SK-N-SH treated with all-trans-retinoic acid at 6 μM for 48 hours (cell line): ENCODE results near the gene GREB1.

Experiments
- ATAC-seq: fragments of 200-7000 bp; cut with Tn5 transposase; 3 replicates; pipeline ENCODE4 v1.9.1; 2020; ENCODE audit warnings: mild to moderate bottlenecking, moderate library complexity
- ARNTL ChIP-seq: fragments of 450-650 bp; formaldehyde crosslinking; IDR thresholded peaks from 2 replicates; pipeline ENCODE4 v1.5.0; 2020; ENCODE audit warnings: low read depth, mild to moderate bottlenecking, moderate library complexity, borderline replicate concordance
- BACH2 ChIP-seq: fragments of 250-450 bp; sonication (Bioruptor Pico); IDR thresholded peaks from 2 replicates; pipeline ENCODE4 v1.9.0; 2021; ENCODE audit warnings: mild to moderate bottlenecking, borderline replicate concordance
- CREB5 ChIP-seq: fragments of 250-450 bp; sonication (Bioruptor Pico); IDR thresholded peaks from 2 replicates; pipeline ENCODE4 v1.5.1; 2020; ENCODE audit warnings: low read depth, mild to moderate bottlenecking, moderate library complexity
- CSDC2 ChIP-seq: fragments of 250-450 bp; sonication (Bioruptor Pico); IDR thresholded peaks from 2 replicates; pipeline ENCODE4 v1.5.0; 2020; ENCODE audit warnings: mild to moderate bottlenecking, moderate library complexity
- CSRNP3 ChIP-seq: fragments of 250-450 bp; sonication (Bioruptor Pico); IDR thresholded peaks from 2 replicates; pipeline ENCODE4 v1.5.1; 2021; ENCODE audit warnings: mild to moderate bottlenecking, moderate library complexity
- ESRRG ChIP-seq: fragments of 250-450 bp; sonication (Bioruptor Pico); IDR thresholded peaks from 2 replicates; pipeline ENCODE4 v1.6.1; 2021; ENCODE audit warnings: mild to moderate bottlenecking
- GLIS3 ChIP-seq: fragments of 250-450 bp; sonication (Bioruptor Pico); IDR thresholded peaks from 2 replicates; pipeline ENCODE4 v1.5.0; 2020; ENCODE audit warnings: mild to moderate bottlenecking, moderate library complexity
- ISL1 ChIP-seq: fragments of 250-450 bp; sonication (Bioruptor Pico); IDR thresholded peaks from 2 replicates; pipeline ENCODE4 v2.1.2; 2022; ENCODE audit warnings: mild to moderate bottlenecking, moderate library complexity
- OSR1 ChIP-seq: fragments of 250-450 bp; sonication (Bioruptor Pico); IDR thresholded peaks from 2 replicates; pipeline ENCODE4 v1.8.0; 2022; ENCODE audit warnings: moderate library complexity, mild to moderate bottlenecking, inconsistent platforms
- PATZ1 ChIP-seq: fragments of 250-450 bp; sonication (Bioruptor Pico); IDR thresholded peaks from 2 replicates; pipeline ENCODE4 v1.8.0; 2020; ENCODE audit warnings: mild to moderate bottlenecking, moderate library complexity, borderline replicate concordance
- POU6F1 ChIP-seq: fragments of 250-450 bp; sonication (Bioruptor Pico); IDR thresholded peaks from 2 replicates; pipeline ENCODE4 v1.8.0; 2021; ENCODE audit warnings: low read depth, mild to moderate bottlenecking, moderate library complexity, borderline replicate concordance
- PPARA ChIP-seq: fragments of 250-450 bp; sonication (Bioruptor Pico); IDR thresholded peaks from 2 replicates; pipeline ENCODE4 v1.5.0; 2020; ENCODE audit warnings: mild to moderate bottlenecking, borderline replicate concordance
- RARB ChIP-seq: fragments of 250-450 bp; sonication (Bioruptor Pico); IDR thresholded peaks from 2 replicates; pipeline ENCODE4 v1.8.0; 2021; ENCODE audit warnings: mild to moderate bottlenecking, moderate library complexity
- SNAI2 ChIP-seq: fragments of 250-450 bp; sonication (Bioruptor Pico); IDR thresholded peaks from 2 replicates; pipeline ENCODE4 v1.5.0; 2020; ENCODE audit warnings: mild to moderate bottlenecking, moderate library complexity
- TSHZ2 ChIP-seq: fragments of 250-450 bp; sonication (Bioruptor Pico); IDR thresholded peaks from 2 replicates; pipeline ENCODE4 v1.5.0; 2020; ENCODE audit warnings: mild to moderate bottlenecking, moderate library complexity
- ZC3H10 ChIP-seq: fragments of 250-450 bp; sonication (Bioruptor Pico); IDR thresholded peaks from 2 replicates; pipeline ENCODE4 v1.5.1; 2021; ENCODE audit warnings: mild to moderate bottlenecking, moderate library complexity
- ZFP3 ChIP-seq: fragments of 250-450 bp; sonication (Bioruptor Pico); IDR thresholded peaks from 2 replicates; pipeline ENCODE4 v1.5.0; 2020; ENCODE audit warnings: mild to moderate bottlenecking, moderate library complexity
- ZFP30 ChIP-seq: fragments of 450-650 bp; formaldehyde crosslinking; IDR thresholded peaks from 2 replicates; pipeline ENCODE4 v1.5.0; 2022; ENCODE audit warnings: mild to moderate bottlenecking, moderate library complexity
- ZNF70 ChIP-seq: fragments of 450-650 bp; formaldehyde crosslinking; IDR thresholded peaks from 2 replicates; pipeline ENCODE4 v1.5.0; 2020; ENCODE audit warnings: mild to moderate bottlenecking, moderate library complexity
- ZNF8 ChIP-seq: fragments of 450-650 bp; formaldehyde crosslinking; IDR thresholded peaks from 2 replicates; pipeline ENCODE4 v1.5.0; 2020; ENCODE audit warnings: mild to moderate bottlenecking, moderate library complexity

The GREB1 gene

GRCh38 chr2:11617527-11617926 lies 83.7 kb downstream of the GREB1 start:
- ATAC-seq: no peak
- no peak for TF ChIP-seq PPARA
- TF ChIP-seq ZC3H10 (CRISPR knock-in tag): no peak
- no peak for TF ChIP-seq BACH2 (CRISPR knock-in tag)
- TF ChIP-seq SNAI2 (CRISPR knock-in tag): no peak
- TF ChIP-seq ARNTL (CRISPR knock-in tag): no peak
- no peak for TF ChIP-seq RARB (CRISPR knock-in tag)
- no peak for TF ChIP-seq ISL1 (CRISPR knock-in tag)
- no peak for TF ChIP-seq OSR1 (CRISPR knock-in tag)
- no peak for TF ChIP-seq GLIS3 (CRISPR knock-in tag)
- no peak for TF ChIP-seq ESRRG
- TF ChIP-seq PATZ1 (CRISPR knock-in tag): no peak
- TF ChIP-seq TSHZ2: no peak

GRCh38 chr2:11617984-11618707 lies 84.3 kb downstream of the GREB1 start:
- TF ChIP-seq BACH2 (CRISPR knock-in tag): no peak
- TF ChIP-seq RARB (CRISPR knock-in tag): no peak
- TF ChIP-seq ZC3H10 (CRISPR knock-in tag): no peak
- TF ChIP-seq, all 23 proteins: peak for 0
- ATAC-seq: no peak

- no peak for TF ChIP-seq CSDC2 (CRISPR knock-in tag)
- no peak for TF ChIP-seq ZC3H10 (CRISPR knock-in tag)
- no peak for TF ChIP-seq ARNTL (CRISPR knock-in tag)
- ATAC-seq: no peak
These were observed 84.8 kb downstream of the GREB1 start for GRCh38 chr2:11618708-11619062.

GRCh38 chr2:11621410-11621809 lies 87.6 kb downstream of the GREB1 start:
- no peak for TF ChIP-seq CSDC2 (CRISPR knock-in tag)
- no peak for TF ChIP-seq CSRNP3
- no peak for TF ChIP-seq PATZ1 (CRISPR knock-in tag)
- no peak for TF ChIP-seq ZNF8
- no peak for TF ChIP-seq ZFP30 (CRISPR knock-in tag)
- TF ChIP-seq ZC3H10 (CRISPR knock-in tag): no peak
- no peak for TF ChIP-seq CREB5
- TF ChIP-seq ESRRG: no peak
- no peak for TF ChIP-seq ZNF70 (CRISPR knock-in tag)
- no peak for TF ChIP-seq ARNTL (CRISPR knock-in tag)
- TF ChIP-seq TSHZ2: no peak
- TF ChIP-seq POU6F1 (CRISPR knock-in tag): no peak
- TF ChIP-seq ZFP3: no peak
- TF ChIP-seq OSR1 (CRISPR knock-in tag): no peak
- TF ChIP-seq PPARA: no peak
- TF ChIP-seq ISL1 (CRISPR knock-in tag): no peak
- no peak for ATAC-seq
